Vagina (tissue), 2 donors: ENCODE data around the gene SELENOV. TPM values are rescaled to one million over a fixed set of nuclear protein-coding genes. Genes with fewer than 3 reads are reported as not detected.
A peak's percentile ranks its signal among the peaks of the same experiment; 100 is the strongest.

Experiments used
- DNase-seq, 2 donors: peaks; one replicate each; pipeline ENCODE4 v3.0.0-alpha.2; 2017; ENCODE audit errors: extremely low spot score in 2 of 2
- H3K27ac ChIP-seq: fragments of 200-600 bp; sonication (generic); one replicate; pipeline ENCODE4 v1.5.1; 2019
- H3K27me3 ChIP-seq: fragments of 200-600 bp; sonication (generic); one replicate; pipeline ENCODE4 v1.5.1; 2019
- H3K36me3 ChIP-seq, 2 donors: fragments of 200-600 bp; sonication (generic); one replicate each; pipeline ENCODE4 v1.5.1; 2017 to 2019
- H3K4me1 ChIP-seq: fragments of 200-600 bp; sonication (generic); one replicate; pipeline ENCODE4 v1.5.1; 2019
- H3K4me3 ChIP-seq, 2 donors: fragments of 200-600 bp; sonication (generic); 1 replicate in 1 of 2; 2 replicates in 1 of 2; pipeline ENCODE4 v1.5.1; 2016 to 2019
- H3K9me3 ChIP-seq: fragments of 200-600 bp; sonication (generic); one replicate; pipeline ENCODE4 v1.5.1; 2019
- CTCF ChIP-seq, 3 experiments: fragments of 450-650 bp in 2 of 3; fragments of 200-600 bp in 1 of 3; sonication (generic) in 1 of 3; IDR thresholded peaks; one replicate each; pipeline ENCODE4 v1.5.1; 2017 to 2019; ENCODE audit warnings: antibody characterized with exemption in 3 of 3, mild to moderate bottlenecking in 2 of 3, moderate library complexity in 2 of 3
- POLR2A ChIP-seq, 2 donors: fragments of 450-650 bp; IDR thresholded peaks; one replicate each; pipeline ENCODE4 v1.6.1; 2017; ENCODE audit warnings: antibody characterized with exemption in 2 of 2, mild to moderate bottlenecking in 2 of 2, moderate library complexity in 2 of 2
- POLR2AphosphoS5 ChIP-seq, 2 donors: sonication (generic); formaldehyde crosslinking; IDR thresholded peaks; one replicate each; pipeline ENCODE4 v1.9.0; 2017; ENCODE audit warnings: antibody characterized with exemption in 2 of 2, mild to moderate bottlenecking in 2 of 2, low read depth in 1 of 2; ENCODE audit not compliant: insufficient read depth in 1 of 2
- intact Hi-C: fragments of 100-400 bp; cut with DNase I; formaldehyde crosslinking; loops from one replicate; pipeline ENCODE4 v1.15.1; 2023
- total RNA-seq: library from RNA; depleted of rRNA; stranded (reverse); fragments of >200 nt; gene quantifications from one replicate; pipeline ENCODE4 v1.2.3, GENCODE V29; 2016

SELENOV gene
- total RNA-seq, 1 donor from 2014 or later = not detected

- H3K27me3 ChIP-seq = no peaks in the 10 kb centered on the region
- peak overlapping the region; percentile 72 to 79 for H3K4me3 ChIP-seq
- no peak for DNase-seq
- peaks cover 25% of the 10 kb centered on the region for H3K4me1 ChIP-seq
- intact Hi-C loops = no loop called here
- TF ChIP-seq POLR2AphosphoS5 (IDR thresholded peaks at IDR 0.05; ENCODE audit: insufficient read depth in 1 of 2, low read depth in 1 of 2) (no peak), POLR2A (IDR thresholded peaks at IDR 0.05) (no peak), CTCF (IDR thresholded peaks at IDR 0.05) (no peak)
- peaks cover 0 to 23% of the 10 kb centered on the region in 2 donors for H3K36me3 ChIP-seq
- no peaks in the 10 kb centered on the region for H3K9me3 ChIP-seq
- H3K27ac ChIP-seq = peak overlapping the region; percentile 78
Measured at GRCh38 chr19:39481229-39481545, 33.8 kb upstream of the SELENOV start.

- no peak overlapping the region for H3K27ac ChIP-seq
- intact Hi-C loops = no loop called here
- TF ChIP-seq CTCF (IDR thresholded peaks at IDR 0.05) (no peak), POLR2AphosphoS5 (IDR thresholded peaks at IDR 0.05; ENCODE audit: insufficient read depth in 1 of 2, low read depth in 1 of 2) (no peak), POLR2A (IDR thresholded peaks at IDR 0.05) (no peak)
- H3K4me3 ChIP-seq = peak overlapping the region; percentile 72 to 79
- H3K9me3 ChIP-seq = no peaks in the 10 kb centered on the region
- peaks cover 25% of the 10 kb centered on the region for H3K4me1 ChIP-seq
- H3K27me3 ChIP-seq = no peaks in the 10 kb centered on the region
- peaks cover 0 to 23% of the 10 kb centered on the region in 2 donors for H3K36me3 ChIP-seq
- no peak for DNase-seq
Measured at GRCh38 chr19:39481676-39482075, 33.3 kb upstream of the SELENOV start.

- intact Hi-C loops = no loop called here
- Histone ChIP-seq H3K27ac (no peak overlapping the region), H3K36me3 (peaks cover 0 to 33% of the 10 kb centered on the region in 2 donors), H3K4me3 (no peak overlapping the region), H3K4me1 (peaks cover 25% of the 10 kb centered on the region), H3K27me3 (no peaks in the 10 kb centered on the region), H3K9me3 (no peaks in the 10 kb centered on the region)
- no peak for DNase-seq
- no peak for TF ChIP-seq POLR2A (IDR thresholded peaks at IDR 0.05)
- TF ChIP-seq CTCF (IDR thresholded peaks at IDR 0.05) = no peak
- no peak for TF ChIP-seq POLR2AphosphoS5 (IDR thresholded peaks at IDR 0.05; ENCODE audit: insufficient read depth in 1 of 2, low read depth in 1 of 2)
Measured at GRCh38 chr19:39483141-39483540, 31.8 kb upstream of the SELENOV start.

DNA sequence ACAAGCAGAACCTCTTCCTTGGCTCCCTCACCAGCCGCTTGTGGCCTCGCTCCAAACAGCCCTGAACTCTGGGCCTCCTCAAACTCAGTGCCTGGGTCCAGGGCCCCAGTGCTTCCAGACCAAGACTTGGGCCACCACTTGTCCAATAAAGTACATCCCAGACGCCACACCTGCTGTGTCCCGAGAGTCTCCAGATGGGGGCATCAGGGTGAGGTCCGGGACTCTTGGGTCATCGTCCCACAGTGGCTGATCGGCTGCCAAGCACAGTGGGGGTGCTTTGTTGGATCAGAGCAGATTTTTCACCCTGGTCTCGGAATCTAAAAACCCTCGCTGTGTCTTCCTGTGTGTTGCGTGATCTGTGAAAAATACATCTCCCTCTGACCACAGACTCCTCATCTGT is 25.2 kb upstream of the SELENOV start:
- Histone ChIP-seq H3K9me3 (no peaks in the 10 kb centered on the region), H3K36me3 (peaks cover 0 to 67% of the 10 kb centered on the region in 2 donors), H3K4me1 (no peaks in the 10 kb centered on the region), H3K27me3 (no peaks in the 10 kb centered on the region), H3K27ac (no peak overlapping the region), H3K4me3 (no peak overlapping the region)
- TF ChIP-seq POLR2AphosphoS5 (IDR thresholded peaks at IDR 0.05; ENCODE audit: insufficient read depth in 1 of 2, low read depth in 1 of 2) = no peak
- no peak for TF ChIP-seq CTCF (IDR thresholded peaks at IDR 0.05)
- TF ChIP-seq POLR2A (IDR thresholded peaks at IDR 0.05) = no peak
- intact Hi-C loops = no loop called here
- no peak for DNase-seq

GRCh38 chr19:39492225-39492624 is 22.7 kb upstream of the SELENOV start:
- no peaks in the 10 kb centered on the region for H3K27me3 ChIP-seq
- no peak overlapping the region for H3K4me3 ChIP-seq
- TF ChIP-seq POLR2A (IDR thresholded peaks at IDR 0.05) (no peak), CTCF (IDR thresholded peaks at IDR 0.05) (no peak), POLR2AphosphoS5 (IDR thresholded peaks at IDR 0.05; ENCODE audit: insufficient read depth in 1 of 2, low read depth in 1 of 2) (no peak)
- H3K9me3 ChIP-seq = no peaks in the 10 kb centered on the region
- H3K4me1 ChIP-seq = no peaks in the 10 kb centered on the region
- no peak for DNase-seq
- H3K27ac ChIP-seq = no peak overlapping the region
- H3K36me3 ChIP-seq = peaks cover 0 to 49% of the 10 kb centered on the region in 2 donors
- intact Hi-C loops = no loop called here
